HG03457 (cell line): ENCODE data around the gene ZNF397.

ENCODE experiments used
- ATAC-seq: cut with Tn5 transposase; IDR thresholded peaks from one replicate; pipeline ENCODE4 v1.9.1; 2021; ENCODE audit warnings: moderate number of reproducible peaks; ENCODE audit not compliant: unreplicated experiment

Gene ZNF397

GRCh38 chr18:35290094-35290735 lies 49.4 kb downstream of the ZNF397 start, which contains the start of gene ZSCAN30:
TSS of gene ZSCAN30 (minus strand) at chr18:35290229. CDS start at chr18:35264352, 25,877 bp downstream.
- ATAC-seq, result peak; percentile 82

GRCh38 chr18:35291166-35291565 lies 50.3 kb downstream of the ZNF397 start:
- ATAC-seq, result no peak

GRCh38 chr18:35296060-35296459 lies 55.2 kb downstream of the ZNF397 start:
- no peak for ATAC-seq

- ATAC-seq, result no peak
These were observed 62.8 kb downstream of the ZNF397 start for GRCh38 chr18:35303610-35304009.

GRCh38 chr18:35306588-35307250 lies 65.9 kb downstream of the ZNF397 start:
- no peak for ATAC-seq
